Stomach (tissue), 9 donors: ENCODE results near the gene GALNT2. TPM values are rescaled to one million over a fixed set of nuclear protein-coding genes. Genes with fewer than 3 reads are reported as not detected.
A peak's percentile ranks its signal among the peaks of the same experiment; 100 is the strongest.

Experiments used
- DNase-seq, 2 donors: peaks; one replicate each; pipeline versions ENCODE4 v3.0.0 to v3.0.0-alpha.2; 2013 to 2019
- H3K27ac ChIP-seq, 5 donors: fragments of 200-600 bp in 4 of 5; sonication (generic) in 4 of 5; one replicate each; pipeline ENCODE4 v1.5.1; 2013 to 2019; ENCODE audit warnings: mild to moderate bottlenecking in 1 of 5, moderate library complexity in 1 of 5
- H3K27me3 ChIP-seq, 3 donors: fragments of 200-600 bp; sonication (generic); one replicate each; pipeline ENCODE4 v1.5.1; 2017 to 2019; ENCODE audit warnings: mixed run types in 1 of 3
- H3K36me3 ChIP-seq, 4 donors: fragments of 200-600 bp; sonication (generic); 1 replicate in 3 of 4; 2 replicates in 1 of 4; pipeline ENCODE4 v1.5.1; 2016 to 2019
- H3K4me1 ChIP-seq, 4 donors: fragments of 200-600 bp; sonication (generic); one replicate each; pipeline ENCODE4 v1.5.1; 2016 to 2019
- H3K4me3 ChIP-seq, 4 donors: fragments of 200-600 bp; sonication (generic) in 3 of 4; one replicate each; pipeline ENCODE4 v1.5.1; 2016 to 2019; ENCODE audit warnings: mild to moderate bottlenecking in 1 of 4
- H3K9me3 ChIP-seq, 4 donors: fragments of 200-600 bp; sonication (generic); one replicate each; pipeline ENCODE4 v1.5.1; 2016 to 2019
- CTCF ChIP-seq, 7 experiments: fragments of 450-650 bp in 4 of 7; fragments of 200-600 bp in 3 of 7; sonication (generic) in 3 of 7; IDR thresholded peaks; one replicate each; pipeline ENCODE4 v1.5.1; 2016 to 2019; ENCODE audit warnings: antibody characterized with exemption in 7 of 7, control low read depth in 2 of 7, mild to moderate bottlenecking in 1 of 7
- EP300 ChIP-seq: sonication (generic); formaldehyde crosslinking; IDR thresholded peaks from one replicate; pipeline ENCODE4 v1.6.1; 2017; ENCODE audit warnings: antibody characterized with exemption
- POLR2A ChIP-seq, 4 donors: fragments of 450-650 bp; IDR thresholded peaks; one replicate each; pipeline ENCODE4 v1.6.1; 2016; ENCODE audit warnings: antibody characterized with exemption in 4 of 4, control low read depth in 2 of 4, mild to moderate bottlenecking in 1 of 4, moderate library complexity in 1 of 4
- POLR2AphosphoS5 ChIP-seq, 3 donors: sonication (generic); formaldehyde crosslinking; IDR thresholded peaks; one replicate each; pipeline ENCODE4 v1.6.1; 2016; ENCODE audit warnings: antibody characterized with exemption in 3 of 3
- WGBS, 5 donors: extraction: QIAGEN DNeasy Blood & Tissue Kit in 3 of 5; methylation state at CpG; one replicate each; pipeline versions ENCODE4 v1.1.5 to v1.1.7; 2013 to 2018; 5-methylcytosine and 5-hydroxymethylcytosine counted together
- intact Hi-C: fragments of 100-400 bp; cut with DNase I; formaldehyde crosslinking; loops from one replicate; pipeline ENCODE4 v1.15.1; 2023; ENCODE audit warnings: low total_unique reads
- polyA plus RNA-seq, 3 donors: library from polyadenylated mRNA; stranded (reverse); fragments of 200-250 nt; gene quantifications; one replicate each; pipeline ENCODE4 v1.2.3, GENCODE V29; 2013
- total RNA-seq, 5 donors: library from RNA; depleted of rRNA; stranded (reverse); fragments of >200 nt; gene quantifications; one replicate each; pipeline versions ENCODE4 v1.1.0 to v1.2.3, GENCODE V29; 2014 to 2016
- donor health status: healthy with polysubstance abuse.
- donor health status: Bipolar disorder and iron deficiency.
- donor health status: healthy.

The GALNT2 gene
- total and polyA plus RNA-seq, 8 donors = 5.5 to 101 (median 43.1) TPM

DNA sequence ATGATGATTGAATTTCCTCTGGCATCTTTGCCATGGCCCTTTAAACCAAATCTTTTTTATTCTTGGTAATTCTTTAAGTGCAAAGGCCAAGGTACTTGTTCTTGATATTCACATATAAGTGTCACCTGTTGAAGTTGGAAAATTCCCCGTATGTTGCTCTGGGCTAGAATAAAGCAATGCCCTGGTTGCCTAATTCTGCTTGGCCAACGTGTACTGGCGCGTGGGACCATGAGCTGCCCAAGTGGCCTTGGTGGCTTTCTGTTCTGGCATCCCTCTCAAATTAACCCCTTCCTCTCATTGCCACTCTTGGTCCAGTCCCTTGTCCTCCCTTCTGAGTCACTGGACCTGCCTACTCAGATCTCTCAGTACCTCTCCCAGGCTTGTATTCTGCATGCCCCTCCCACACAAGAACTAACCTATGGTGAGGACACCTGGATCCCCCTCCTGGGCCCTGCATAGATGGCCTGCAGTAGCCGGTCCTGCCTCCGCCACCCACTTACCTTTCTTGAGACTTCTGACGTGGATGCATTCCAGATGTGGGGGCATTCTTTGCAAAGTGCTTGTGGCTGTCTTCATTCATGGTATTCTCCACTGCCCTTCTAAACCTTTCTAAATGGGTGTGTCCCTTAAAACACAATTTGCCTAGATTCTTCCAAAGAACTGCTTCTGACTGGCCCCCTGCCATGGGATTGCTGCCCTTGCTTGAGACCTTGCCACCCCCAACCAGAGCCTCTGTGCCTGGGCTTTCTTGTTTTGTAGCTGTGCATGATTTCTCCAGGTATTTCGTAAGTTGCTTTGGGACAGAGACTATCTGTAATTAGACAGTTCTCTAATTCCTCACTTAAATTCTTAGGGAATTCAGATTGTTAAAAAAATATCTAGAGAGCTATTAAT lies 152.4 kb downstream of the GALNT2 start:
- no peak overlapping the region for H3K4me3 ChIP-seq
- no peaks in the 10 kb centered on the region for H3K36me3 ChIP-seq
- no peaks in the 10 kb centered on the region for H3K9me3 ChIP-seq
- H3K27ac ChIP-seq = no peak overlapping the region
- peaks cover 22 to 51% (median 40%) of the 10 kb centered on the region in 4 donors for H3K4me1 ChIP-seq
- intact Hi-C loops = no loop called here
- no peaks in the 10 kb centered on the region for H3K27me3 ChIP-seq
- WGBS, 5 donors = 87 to 99% (median 92%) methylated on average over 8 of the region's 8 CpGs
- TF ChIP-seq POLR2A (IDR thresholded peaks at IDR 0.05) (no peak), POLR2AphosphoS5 (IDR thresholded peaks at IDR 0.05) (no peak), EP300 (no peak), CTCF (IDR thresholded peaks at IDR 0.05) (no peak)
- no peak for DNase-seq

DNA sequence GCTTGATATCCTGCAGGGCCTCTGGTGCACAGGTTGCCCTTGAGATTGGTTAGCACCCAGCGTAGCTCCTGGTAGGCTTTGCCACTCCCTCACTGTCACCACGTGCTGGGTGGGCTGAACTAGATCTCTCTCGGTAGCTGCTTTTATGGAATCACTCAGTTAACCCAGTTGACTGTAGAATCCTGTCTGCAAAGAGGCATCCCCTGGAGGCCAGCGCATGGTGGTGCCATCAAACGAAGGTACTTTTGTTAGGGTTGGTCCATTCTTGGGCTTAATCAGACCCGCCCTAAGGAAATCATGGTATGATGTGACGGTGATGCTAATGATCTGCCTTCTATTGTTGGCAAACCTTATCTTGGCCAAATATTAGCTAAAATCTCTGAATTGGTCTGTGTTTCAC lies 153.4 kb downstream of the GALNT2 start:
- DNase-seq = no peak
- TF ChIP-seq EP300 (no peak), CTCF (IDR thresholded peaks at IDR 0.05) (no peak), POLR2A (IDR thresholded peaks at IDR 0.05) (no peak), POLR2AphosphoS5 (IDR thresholded peaks at IDR 0.05) (no peak)
- H3K36me3 ChIP-seq = no peaks in the 10 kb centered on the region
- intact Hi-C loops = no loop called here
- H3K27ac ChIP-seq = no peak overlapping the region
- peaks cover 12 to 50% (median 29%) of the 10 kb centered on the region in 4 donors for H3K4me1 ChIP-seq
- no peak overlapping the region for H3K4me3 ChIP-seq
- no peaks in the 10 kb centered on the region for H3K9me3 ChIP-seq
- no peaks in the 10 kb centered on the region for H3K27me3 ChIP-seq
- WGBS, 5 donors = 59 to 80% (median 64%) methylated on average over 7 of the region's 7 CpGs

GRCh38 chr1:230220907-230221306 lies 153.9 kb downstream of the GALNT2 start:
- no peak for TF ChIP-seq CTCF (IDR thresholded peaks at IDR 0.05)
- TF ChIP-seq POLR2A (IDR thresholded peaks at IDR 0.05) = no peak
- TF ChIP-seq EP300 = no peak
- TF ChIP-seq POLR2AphosphoS5 (IDR thresholded peaks at IDR 0.05) = no peak
- Histone ChIP-seq H3K27ac (no peak overlapping the region), H3K9me3 (no peaks in the 10 kb centered on the region), H3K4me1 (peaks cover 7 to 46% (median 25%) of the 10 kb centered on the region in 4 donors), H3K4me3 (no peak overlapping the region), H3K36me3 (no peaks in the 10 kb centered on the region), H3K27me3 (no peaks in the 10 kb centered on the region)
- intact Hi-C loops = no loop called here
- DNase-seq = no peak
- 60 to 75% (median 69%) methylated on average over 3 of the region's 3 CpGs for WGBS, 5 donors

- no peak for DNase-seq
- intact Hi-C loops = no loop called here
- TF ChIP-seq EP300 (no peak), POLR2A (IDR thresholded peaks at IDR 0.05) (no peak), CTCF (IDR thresholded peaks at IDR 0.05) (no peak), POLR2AphosphoS5 (IDR thresholded peaks at IDR 0.05) (no peak)
- peak overlapping the region in 3 of 5 donors; percentile 23 to 49 (median 37) for H3K27ac ChIP-seq
- no peaks in the 10 kb centered on the region for H3K27me3 ChIP-seq
- peaks cover 5 to 40% (median 19%) of the 10 kb centered on the region in 4 donors for H3K4me1 ChIP-seq
- H3K9me3 ChIP-seq = no peaks in the 10 kb centered on the region
- 87 to 97% (median 94%) methylated on average over 2 of the region's 2 CpGs for WGBS, 5 donors
- no peak overlapping the region for H3K4me3 ChIP-seq
- no peaks in the 10 kb centered on the region for H3K36me3 ChIP-seq
Measured at GRCh38 chr1:230222678-230223077, 155.6 kb downstream of the GALNT2 start.
